ENCODE data around the gene RELN. TPM values are rescaled to one million over a fixed set of nuclear protein-coding genes. Genes with fewer than 3 reads are reported as not detected.
A peak's percentile ranks its signal among the peaks of the same experiment; 100 is the strongest.

Gene RELN
- total and polyA plus RNA-seq, 9 of the 15 experiments (the other 6 are each of a cell fraction or from before 2014, with no cell fraction given): 12.9 to 43.2 (median 18.1) TPM

- CTCF ChIA-PET (ENCODE audit: low intra/inter-chr PET ratio): no interaction called here
- TF ChIP-seq, protein P1, sequence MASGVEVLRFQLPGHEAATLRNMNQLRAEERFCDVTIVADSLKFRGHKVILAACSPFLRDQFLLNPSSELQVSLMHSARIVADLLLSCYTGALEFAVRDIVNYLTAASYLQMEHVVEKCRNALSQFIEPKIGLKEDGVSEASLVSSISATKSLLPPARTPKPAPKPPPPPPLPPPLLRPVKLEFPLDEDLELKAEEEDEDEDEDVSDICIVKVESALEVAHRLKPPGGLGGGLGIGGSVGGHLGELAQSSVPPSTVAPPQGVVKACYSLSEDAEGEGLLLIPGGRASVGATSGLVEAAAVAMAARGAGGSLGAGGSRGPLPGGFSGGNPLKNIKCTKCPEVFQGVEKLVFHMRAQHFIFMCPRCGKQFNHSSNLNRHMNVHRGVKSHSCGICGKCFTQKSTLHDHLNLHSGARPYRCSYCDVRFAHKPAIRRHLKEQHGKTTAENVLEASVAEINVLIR (CRISPR knock-in tag; IDR thresholded peaks at IDR 0.05): no peak
- TF ChIP-seq HEY1 (CRISPR knock-in tag; IDR thresholded peaks at IDR 0.05; ENCODE audit: borderline replicate concordance) (no peak), RFX7 (CRISPR knock-in tag; IDR thresholded peaks at IDR 0.05) (no peak), ARID1B (IDR thresholded peaks at IDR 0.05) (no peak), ZBTB17 (CRISPR knock-in tag; IDR thresholded peaks at IDR 0.05) (no peak), ZNF511 (CRISPR knock-in tag; IDR thresholded peaks at IDR 0.05) (no peak), ELF2 (CRISPR knock-in tag; IDR thresholded peaks at IDR 0.05) (no peak), CCAR2 (IDR thresholded peaks at IDR 0.05; ENCODE audit: low read depth, low read length) (no peak), ZBTB7A (IDR thresholded peaks at IDR 0.05; ENCODE audit: borderline replicate concordance, control insufficient read depth, low read depth, low read length) (no peak), SMARCA4 (IDR thresholded peaks at IDR 0.05) (no peak)
- TF ChIP-seq, protein P2, sequence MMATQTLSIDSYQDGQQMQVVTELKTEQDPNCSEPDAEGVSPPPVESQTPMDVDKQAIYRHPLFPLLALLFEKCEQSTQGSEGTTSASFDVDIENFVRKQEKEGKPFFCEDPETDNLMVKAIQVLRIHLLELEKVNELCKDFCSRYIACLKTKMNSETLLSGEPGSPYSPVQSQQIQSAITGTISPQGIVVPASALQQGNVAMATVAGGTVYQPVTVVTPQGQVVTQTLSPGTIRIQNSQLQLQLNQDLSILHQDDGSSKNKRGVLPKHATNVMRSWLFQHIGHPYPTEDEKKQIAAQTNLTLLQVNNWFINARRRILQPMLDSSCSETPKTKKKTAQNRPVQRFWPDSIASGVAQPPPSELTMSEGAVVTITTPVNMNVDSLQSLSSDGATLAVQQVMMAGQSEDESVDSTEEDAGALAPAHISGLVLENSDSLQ (IDR thresholded peaks at IDR 0.05): no peak
- Histone ChIP-seq H3K4me3 (no peak overlapping the region), H3K79me2 (ENCODE audit: control insufficient read depth, insufficient read depth, low read length) (peaks cover 6% of the 10 kb centered on the region), H3K9me3 (replicated peaks; ENCODE audit: control insufficient read depth, insufficient read depth, low read depth, low read length) (no peaks in the 10 kb centered on the region), H3K4me2 (ENCODE audit: insufficient read depth, low read length) (no peak overlapping the region), H3K4me1 (replicated peaks in 1 of 2; ENCODE audit: control insufficient read depth in 2 of 2, insufficient read depth in 2 of 2, low read length in 2 of 2) (peaks cover 25 to 52% of the 10 kb centered on the region in 2 experiments), H3K27ac (ENCODE audit: extremely low read depth, low read depth, low read length) (no peak overlapping the region), H4K20me1 (replicated peaks; ENCODE audit: control insufficient read depth, insufficient read depth, low read length) (no peaks in the 10 kb centered on the region), H3K36me3 (ENCODE audit: control insufficient read depth, insufficient read depth, low read length) (peaks cover 3% of the 10 kb centered on the region; the same call in 1 of the 3 replicates), H3K27me3 (ENCODE audit: control insufficient read depth in 2 of 2, insufficient read depth in 2 of 2, low read length in 2 of 2) (no peaks in the 10 kb centered on the region), H3K9me1 (ENCODE audit: control insufficient read depth, insufficient read depth, low read length) (no peaks in the 10 kb centered on the region), H2AFZ (ENCODE audit: low read depth, low read length) (peak overlapping the region; percentile 49; the same call in 1 of the 2 replicates), H3K9ac (ENCODE audit: insufficient read depth in 1 of 2, low read depth in 2 of 2, low read length in 2 of 2) (no peak overlapping the region)
- no peak for ATAC-seq
- POLR2A ChIA-PET: interaction anchor here (1.0 to 1.3 kb wide), 2 partner anchors 15 to 22 kb away, joined by 3 to 4 read pairs; no protein-coding TSS in a partner anchor
- intact Hi-C loops (cut with micrococcal nuclease): no loop called here
- 73% methylated on average over 1 of the region's 1 CpG for WGBS (ENCODE audit: insufficient coverage, low coverage, missing lambda C conversion rate)
- BruUV-seq (replicated peaks): no TSS peak
- FAIRE-seq: no peak
- in situ Hi-C loops (cut with MboI): loop anchor here (10.0 kb wide), 1 partner anchor 161 kb away; no protein-coding TSS in a partner anchor
- no peak for DNase-seq (ENCODE audit: extremely low read depth in 1 of 4, low spot score in 3 of 4)
These were observed 4.1 kb upstream of the RELN start for GRCh38 chr7:103993551-103993950.
